Transverse colon (tissue), 4 donors: ENCODE measurements around the gene TAS1R3. TPM values are rescaled to one million over a fixed set of nuclear protein-coding genes. Genes with fewer than 3 reads are reported as not detected.

Source experiments
- DNase-seq: peaks from one replicate; pipeline ENCODE4 v3.0.0-alpha.2; 2019
- H3K27ac ChIP-seq, 4 donors: fragments of 200-600 bp; sonication (generic); 2 replicates each; pipeline ENCODE4 v1.5.1; 2016 to 2018; ENCODE audit warnings: inconsistent platforms in 4 of 4
- H3K27me3 ChIP-seq: fragments of 200-600 bp; sonication (generic); 2 replicates; pipeline ENCODE4 v1.5.1; 2017; ENCODE audit warnings: inconsistent platforms
- H3K36me3 ChIP-seq, 4 donors: fragments of 200-600 bp; sonication (generic); 2 replicates each; pipeline ENCODE4 v1.5.1; 2017 to 2019; ENCODE audit warnings: inconsistent platforms in 4 of 4
- H3K4me1 ChIP-seq, 4 donors: fragments of 200-600 bp; sonication (generic); 2 replicates each; pipeline ENCODE4 v1.5.1; 2017 to 2020; ENCODE audit warnings: inconsistent platforms in 4 of 4
- H3K4me3 ChIP-seq, 4 donors: fragments of 200-600 bp; sonication (generic); 1 replicate in 1 of 4; 2 replicates in 3 of 4; pipeline versions ENCODE4 v1.5.1 to v1.6.1; 2017 to 2019; ENCODE audit warnings: inconsistent platforms in 4 of 4
- H3K9me3 ChIP-seq, 2 donors: fragments of 200-600 bp; sonication (generic); 2 replicates each; pipeline ENCODE4 v1.5.1; 2017 to 2019; ENCODE audit warnings: inconsistent platforms in 2 of 2
- EP300 ChIP-seq: sonication (generic); formaldehyde crosslinking; IDR thresholded peaks from one replicate; pipeline ENCODE4 v1.6.1; 2017; ENCODE audit warnings: antibody characterized with exemption, low read depth
- POLR2A ChIP-seq: fragments of 450-650 bp; IDR thresholded peaks from one replicate; pipeline ENCODE4 v1.6.1; 2016; ENCODE audit warnings: antibody characterized with exemption, mild to moderate bottlenecking, moderate library complexity
- POLR2AphosphoS5 ChIP-seq, 3 donors: sonication (generic); formaldehyde crosslinking; IDR thresholded peaks; one replicate each; pipeline ENCODE4 v1.6.1; 2016; ENCODE audit warnings: antibody characterized with exemption in 3 of 3
- WGBS, 2 donors: methylation state at CpG; one replicate each; pipeline ENCODE4 v1.1.5; 2018; ENCODE audit warnings: low coverage in 1 of 2; 5-methylcytosine and 5-hydroxymethylcytosine counted together
- in situ Hi-C, 4 donors: fragments of 200-750 bp; cut with MboI; loops; one replicate each; pipeline versions ENCODE4 v1.15.0 to v1.15.1; 2017; ENCODE audit warnings: low sequenced_read_pairs in 3 of 4, low pct_ligation_motif_present in 1 of 4, low pct_unique_long_range_greater_than_20kb in 1 of 4
- intact Hi-C: fragments of 100-400 bp; cut with DNase I; formaldehyde crosslinking; loops from one replicate; pipeline ENCODE4 v1.15.1; 2023; ENCODE audit warnings: low total_unique reads
- total RNA-seq, 4 donors: library from RNA; depleted of rRNA; stranded (reverse); fragments of >200 nt; gene quantifications; one replicate each; pipeline ENCODE4 v1.1.0, GENCODE V29; 2016
- TF ChIP-seq, protein P1 (sequence below), 5 experiments: fragments of 200-600 bp in 3 of 5; fragments of 450-650 bp in 2 of 5; sonication (generic) in 3 of 5; IDR thresholded peaks; 1 replicate in 2 of 5; 2 replicates in 3 of 5; pipeline ENCODE4 v1.5.1; 2016 to 2017; ENCODE audit warnings: antibody characterized with exemption in 5 of 5, inconsistent platforms in 3 of 5, mild to moderate bottlenecking in 2 of 5, moderate library complexity in 1 of 5

Gene TAS1R3
- total RNA-seq, 4 donors from 2014 or later = 0.40 to 2.0 (median 1.9) TPM; not detected in 1

DNA sequence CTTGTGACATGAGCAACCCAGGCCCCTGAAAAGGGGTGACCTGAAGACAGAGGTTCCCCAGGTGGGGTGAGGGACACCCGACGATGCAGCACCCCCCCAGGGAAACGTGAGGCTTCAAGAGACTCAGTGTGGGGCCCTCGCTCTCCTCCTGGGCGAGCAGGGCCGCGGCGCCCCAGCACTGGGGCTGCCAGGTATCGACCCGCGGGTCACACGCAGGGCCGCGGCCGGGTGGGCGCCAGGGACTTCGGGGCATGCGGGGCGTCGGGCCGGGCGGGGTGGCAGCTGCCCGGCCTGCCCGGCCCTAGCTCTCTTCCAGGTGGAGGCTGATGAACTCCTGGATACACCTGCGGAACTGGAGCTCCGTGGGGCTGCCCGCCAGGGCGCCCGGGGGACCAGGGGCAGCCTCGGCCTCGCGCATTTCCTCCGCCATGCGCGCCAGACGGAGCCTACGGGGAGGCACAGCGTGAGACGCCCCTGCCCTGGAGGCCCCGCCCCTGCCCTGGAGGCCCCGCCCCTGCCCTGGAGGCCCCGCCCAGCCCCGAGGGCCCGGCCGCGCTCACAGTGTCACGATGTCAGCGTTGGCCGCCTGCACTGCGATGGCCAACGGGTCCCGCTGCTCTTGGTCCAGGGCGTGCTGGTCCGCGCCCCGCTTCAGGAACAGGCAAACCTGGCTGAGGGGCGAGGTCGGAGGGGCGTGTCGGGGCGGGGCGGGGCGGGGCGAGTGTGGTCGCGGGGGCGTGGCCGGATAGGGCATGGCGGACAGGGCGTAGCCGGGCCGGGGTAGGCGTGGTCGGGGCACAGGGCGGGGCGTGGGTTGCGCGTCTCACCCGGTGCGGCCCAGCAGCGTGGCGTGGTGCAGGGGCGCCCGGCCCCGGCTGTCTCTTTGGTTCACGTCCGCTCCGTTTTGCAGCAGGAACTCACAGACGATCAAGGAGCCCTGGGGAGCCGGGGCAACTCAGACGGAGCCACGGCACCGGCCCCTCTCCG lies 37.5 kb upstream of the TAS1R3 start:
- 85% methylated on average over 63 of the region's 94 CpGs; no CpG with 5 or more reads in 1 of the 2 donors for WGBS, 2 donors
- no peak overlapping the region for H3K27ac ChIP-seq
- in situ Hi-C loops = no loop called here
- no peaks in the 10 kb centered on the region for H3K27me3 ChIP-seq
- peaks cover 0 to 12% (median 10%) of the 10 kb centered on the region in 4 donors for H3K4me1 ChIP-seq
- DNase-seq = no peak
- TF ChIP-seq EP300 (no peak), POLR2AphosphoS5 (IDR thresholded peaks at IDR 0.05) (no peak), POLR2A (no peak)
- TF ChIP-seq, protein P1, sequence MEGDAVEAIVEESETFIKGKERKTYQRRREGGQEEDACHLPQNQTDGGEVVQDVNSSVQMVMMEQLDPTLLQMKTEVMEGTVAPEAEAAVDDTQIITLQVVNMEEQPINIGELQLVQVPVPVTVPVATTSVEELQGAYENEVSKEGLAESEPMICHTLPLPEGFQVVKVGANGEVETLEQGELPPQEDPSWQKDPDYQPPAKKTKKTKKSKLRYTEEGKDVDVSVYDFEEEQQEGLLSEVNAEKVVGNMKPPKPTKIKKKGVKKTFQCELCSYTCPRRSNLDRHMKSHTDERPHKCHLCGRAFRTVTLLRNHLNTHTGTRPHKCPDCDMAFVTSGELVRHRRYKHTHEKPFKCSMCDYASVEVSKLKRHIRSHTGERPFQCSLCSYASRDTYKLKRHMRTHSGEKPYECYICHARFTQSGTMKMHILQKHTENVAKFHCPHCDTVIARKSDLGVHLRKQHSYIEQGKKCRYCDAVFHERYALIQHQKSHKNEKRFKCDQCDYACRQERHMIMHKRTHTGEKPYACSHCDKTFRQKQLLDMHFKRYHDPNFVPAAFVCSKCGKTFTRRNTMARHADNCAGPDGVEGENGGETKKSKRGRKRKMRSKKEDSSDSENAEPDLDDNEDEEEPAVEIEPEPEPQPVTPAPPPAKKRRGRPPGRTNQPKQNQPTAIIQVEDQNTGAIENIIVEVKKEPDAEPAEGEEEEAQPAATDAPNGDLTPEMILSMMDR (IDR thresholded peaks at IDR 0.05) = no peak
- H3K9me3 ChIP-seq = no peaks in the 10 kb centered on the region
- no peaks in the 10 kb centered on the region for H3K36me3 ChIP-seq
- intact Hi-C loops = no loop called here
- no peak overlapping the region for H3K4me3 ChIP-seq

DNA sequence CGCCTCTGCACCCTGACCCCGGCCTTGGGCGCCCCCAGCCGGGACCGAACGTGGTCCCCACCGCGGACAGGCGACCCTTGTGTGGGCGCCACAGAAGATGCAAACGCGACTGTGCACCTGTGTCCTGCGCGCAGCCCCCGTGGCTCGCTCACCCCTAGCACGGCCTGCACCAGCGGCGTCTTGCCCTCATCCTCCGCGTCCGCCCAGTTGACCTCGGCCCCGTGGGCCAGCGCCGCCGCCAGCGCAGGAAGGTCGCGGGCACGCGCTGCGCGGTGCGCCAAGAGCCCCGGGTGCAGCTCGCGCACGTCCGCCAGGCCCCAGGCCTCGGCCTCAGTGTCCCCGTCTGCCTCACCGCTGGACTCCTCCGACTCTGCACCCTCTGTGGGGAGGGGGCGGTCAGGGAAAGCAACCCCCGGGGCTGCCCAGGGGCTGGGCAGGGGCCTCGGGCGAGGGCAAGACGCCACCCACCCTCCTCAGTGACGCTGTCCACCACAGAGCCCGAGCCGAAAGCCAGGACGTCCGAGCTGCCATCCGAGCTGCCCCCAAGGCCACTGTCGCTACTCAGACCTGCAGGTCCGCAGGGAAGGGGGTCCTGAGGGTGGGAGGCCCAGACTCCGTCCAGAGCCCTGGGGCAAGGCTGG lies 36.7 kb upstream of the TAS1R3 start:
- Histone ChIP-seq H3K27me3 (no peaks in the 10 kb centered on the region), H3K36me3 (no peaks in the 10 kb centered on the region), H3K4me3 (no peak overlapping the region), H3K27ac (no peak overlapping the region), H3K4me1 (peaks cover 0 to 12% (median 10%) of the 10 kb centered on the region in 4 donors), H3K9me3 (no peaks in the 10 kb centered on the region)
- intact Hi-C loops = no loop called here
- WGBS, 2 donors = 96% methylated on average over 51 of the region's 58 CpGs; no CpG with 5 or more reads in 1 of the 2 donors
- TF ChIP-seq EP300 (no peak), POLR2A (no peak), POLR2AphosphoS5 (IDR thresholded peaks at IDR 0.05) (no peak)
- TF ChIP-seq, protein P1 (IDR thresholded peaks at IDR 0.05) = no peak
- no peak for DNase-seq
- in situ Hi-C loops = no loop called here

DNA sequence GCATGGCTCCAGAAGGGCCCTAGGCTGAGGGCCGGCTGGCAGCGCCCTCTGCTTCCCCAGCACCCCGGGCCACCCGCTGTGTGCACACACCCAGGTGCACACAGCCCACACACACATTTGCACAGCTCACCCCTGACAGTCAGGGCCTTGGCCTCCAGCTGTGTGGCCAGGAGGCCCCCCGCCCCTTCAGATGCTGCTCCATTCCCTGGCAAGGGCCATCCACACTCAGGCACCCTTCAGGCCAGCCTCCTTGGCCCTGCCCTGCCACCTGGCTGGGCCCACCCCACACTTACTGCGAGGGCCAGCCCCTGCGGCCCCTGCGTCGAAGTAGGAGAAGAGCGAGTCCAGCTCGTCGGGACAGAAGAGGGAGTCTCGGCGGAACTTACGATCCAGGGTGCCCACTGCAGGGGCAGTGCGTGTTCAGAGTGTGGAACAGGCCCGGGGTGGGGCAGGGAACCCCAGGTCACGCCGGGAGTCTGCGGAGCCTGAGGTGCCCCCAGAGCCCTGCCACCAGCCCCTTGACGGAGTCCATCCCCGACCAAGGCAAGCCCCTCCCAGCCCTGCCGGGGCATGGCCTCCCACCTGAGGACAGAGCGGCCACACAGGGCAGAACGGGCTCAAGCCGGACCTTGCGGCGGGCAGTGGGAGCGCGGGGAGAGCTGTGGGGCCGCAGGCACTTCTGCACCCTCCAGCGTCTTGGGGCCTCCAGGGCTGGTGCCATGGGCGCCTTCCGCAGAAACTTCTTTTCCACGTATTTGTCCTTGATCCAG lies 35.7 kb upstream of the TAS1R3 start:
- in situ Hi-C loops (no loop called here), intact Hi-C loops (no loop called here)
- peaks cover 0 to 12% (median 10%) of the 10 kb centered on the region in 4 donors for H3K4me1 ChIP-seq
- H3K9me3 ChIP-seq = no peaks in the 10 kb centered on the region
- H3K36me3 ChIP-seq = no peaks in the 10 kb centered on the region
- TF ChIP-seq EP300 (no peak), POLR2AphosphoS5 (IDR thresholded peaks at IDR 0.05) (no peak), POLR2A (no peak)
- TF ChIP-seq, protein P1 (IDR thresholded peaks at IDR 0.05) = no peak
- H3K27ac ChIP-seq = no peak overlapping the region
- WGBS, 2 donors = 96 to 100% methylated on average over 1 to 31 of the region's 35 CpGs
- no peak overlapping the region for H3K4me3 ChIP-seq
- DNase-seq = no peak
- no peaks in the 10 kb centered on the region for H3K27me3 ChIP-seq
